Stimulated activated memory B cell treated with anti-CD40 and anti-IgM and Interleukin-4, amounts not matched to agents 10 μg/mL and 1 μg/mL and 100 μg/mL, for 72 hours (primary cell): ENCODE measurements around the gene SMPX.
A peak's percentile ranks its signal among the peaks of the same experiment; 100 is the strongest.
"Not testable (repeated sequence)": the region's sequence is repeated elsewhere in the genome, so short reads cannot be mapped to it uniquely, and the experiment has no call there.

Source experiments
- ATAC-seq: fragments of 150-1000 bp; cut with Tn5 transposase; 2 replicates; pipeline ENCODE4 v1.10.0; 2021
- H3K27ac Mint-ChIP-seq: one replicate; pipeline ENCODE4 v1.8.0; 2022; ENCODE audit warnings: mild to moderate bottlenecking, mixed read lengths
- H3K27me3 Mint-ChIP-seq: one replicate; pipeline ENCODE4 v1.8.0; 2022; ENCODE audit warnings: mixed read lengths
- H3K36me3 Mint-ChIP-seq: one replicate; pipeline ENCODE4 v1.8.0; 2022; ENCODE audit warnings: mixed read lengths
- H3K4me1 Mint-ChIP-seq: one replicate; pipeline ENCODE4 v1.8.0; 2022; ENCODE audit warnings: mixed read lengths
- H3K4me3 Mint-ChIP-seq: one replicate; pipeline ENCODE4 v1.8.0; 2022; ENCODE audit warnings: mild to moderate bottlenecking, moderate library complexity, mixed read lengths
- H3K9me3 Mint-ChIP-seq: one replicate; pipeline ENCODE4 v1.8.0; 2022; ENCODE audit warnings: mixed read lengths

The SMPX gene

DNA sequence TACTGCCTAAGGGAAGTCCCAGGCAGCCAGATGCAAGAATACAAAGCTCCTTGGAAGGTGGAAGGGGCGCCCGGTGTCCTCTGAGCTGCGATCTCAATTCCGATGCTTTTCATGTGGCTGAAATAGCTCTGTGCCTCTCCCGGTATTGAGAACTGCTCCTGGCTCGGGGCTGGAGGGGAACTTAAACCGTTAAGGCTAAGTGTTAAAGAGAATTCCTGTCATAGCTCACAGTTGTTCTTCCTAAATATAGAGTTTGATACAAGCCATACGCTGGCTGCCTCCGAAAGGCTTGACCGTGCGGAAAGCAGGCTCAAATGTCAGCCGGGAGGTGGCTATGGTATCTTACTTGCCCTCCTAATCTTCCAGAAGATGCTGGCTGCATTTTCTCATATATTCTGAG, at the start of gene SMPX:
SMPX (minus strand) TSS at position 157 of the 400 bp plus-strand sequence. CDS start 3,826 bp downstream, outside the sequence.
- no peaks in the 10 kb centered on the region for H3K36me3 Mint-ChIP-seq

DNA sequence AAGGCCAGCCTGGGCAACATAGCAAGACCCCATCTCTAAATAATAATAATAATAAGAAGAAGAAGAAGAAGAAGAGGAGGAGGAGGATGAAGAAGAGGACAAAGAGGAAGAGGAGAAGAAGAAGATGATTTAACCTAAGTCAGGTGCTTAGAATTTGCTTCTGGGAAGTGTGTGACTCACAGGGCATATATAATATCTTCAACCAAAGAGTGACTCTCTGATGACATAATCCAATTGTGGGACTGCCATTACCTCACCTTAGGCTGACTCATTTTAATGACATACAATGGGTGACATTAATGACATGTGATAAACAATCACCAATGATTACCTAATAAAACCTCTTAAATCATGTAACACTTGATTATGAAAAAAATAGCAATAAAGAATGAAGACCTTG, 48.8 kb upstream of the SMPX start:
- H3K27me3 Mint-ChIP-seq = no peaks in the 10 kb centered on the region
- H3K27ac Mint-ChIP-seq = no peak overlapping the region
- no peak for ATAC-seq
- no peaks in the 10 kb centered on the region for H3K9me3 Mint-ChIP-seq
- H3K36me3 Mint-ChIP-seq = no peaks in the 10 kb centered on the region
- no peak overlapping the region for H3K4me3 Mint-ChIP-seq
- H3K4me1 Mint-ChIP-seq = no peaks in the 10 kb centered on the region

More for the DNA sequence above, at the start of gene SMPX:
- Mint-ChIP-seq H3K4me1 (no peaks in the 10 kb centered on the region), H3K27ac (no peak within 1 kb of the TSS), H3K27me3 (no peaks in the 10 kb centered on the region), H3K9me3 (no peaks in the 10 kb centered on the region), H3K4me3 (no peak within 1 kb of the TSS)
- ATAC-seq = no peak

- H3K27ac Mint-ChIP-seq = no peak overlapping the region
- H3K4me3 Mint-ChIP-seq = no peak overlapping the region
- no peaks in the 10 kb centered on the region for H3K36me3 Mint-ChIP-seq
- no peaks in the 10 kb centered on the region for H3K4me1 Mint-ChIP-seq
- no peak for ATAC-seq
- H3K27me3 Mint-ChIP-seq = no peaks in the 10 kb centered on the region
- no peaks in the 10 kb centered on the region for H3K9me3 Mint-ChIP-seq
Measured at GRCh38 chrX:21802839-21803238, 44.9 kb upstream of the SMPX start.

DNA sequence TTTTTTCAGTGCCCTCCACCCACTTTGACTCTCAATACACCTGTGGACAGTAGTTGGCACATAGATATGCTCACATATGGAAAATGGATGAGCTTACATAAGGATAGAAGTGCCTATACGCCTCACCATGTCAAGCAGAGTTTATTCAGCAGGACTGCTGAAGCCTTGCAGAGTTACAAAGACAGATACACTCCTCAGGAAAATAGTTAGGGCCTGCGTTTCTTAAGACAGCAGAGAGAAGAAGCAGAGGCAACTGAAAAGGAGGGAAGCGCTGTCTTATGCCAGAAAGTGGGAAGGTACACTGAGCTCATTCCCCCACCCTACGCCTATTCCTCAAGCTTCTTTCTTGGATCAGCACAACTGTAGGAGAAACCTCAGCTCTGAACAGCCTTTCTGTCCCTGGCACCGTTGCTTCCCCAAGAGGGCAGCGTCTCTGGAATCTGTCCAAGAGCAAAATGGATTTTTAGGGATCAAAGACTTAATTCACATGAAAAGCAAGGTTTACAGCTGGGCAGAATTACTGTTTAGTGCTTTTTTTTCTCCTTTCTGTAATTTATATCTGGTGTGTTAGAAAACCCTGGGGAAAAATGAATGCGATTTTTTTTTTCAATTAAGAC, 44.2 kb upstream of the SMPX start:
- ATAC-seq = no peak
- Mint-ChIP-seq H3K27me3 (no peaks in the 10 kb centered on the region), H3K9me3 (no peaks in the 10 kb centered on the region)

GRCh38 chrX:21800344-21800770, 42.4 kb upstream of the SMPX start:
- no peaks in the 10 kb centered on the region for H3K36me3 Mint-ChIP-seq
- no peaks in the 10 kb centered on the region for H3K4me1 Mint-ChIP-seq
- H3K4me3 Mint-ChIP-seq = no peak overlapping the region
- no peaks in the 10 kb centered on the region for H3K9me3 Mint-ChIP-seq
- no peak for ATAC-seq
- no peaks in the 10 kb centered on the region for H3K27me3 Mint-ChIP-seq
- H3K27ac Mint-ChIP-seq = no peak overlapping the region

More for the DNA sequence above, 44.2 kb upstream of the SMPX start:
- Mint-ChIP-seq H3K27ac (no peak overlapping the region), H3K4me3 (no peak overlapping the region), H3K4me1 (no peaks in the 10 kb centered on the region), H3K36me3 (no peaks in the 10 kb centered on the region)

DNA sequence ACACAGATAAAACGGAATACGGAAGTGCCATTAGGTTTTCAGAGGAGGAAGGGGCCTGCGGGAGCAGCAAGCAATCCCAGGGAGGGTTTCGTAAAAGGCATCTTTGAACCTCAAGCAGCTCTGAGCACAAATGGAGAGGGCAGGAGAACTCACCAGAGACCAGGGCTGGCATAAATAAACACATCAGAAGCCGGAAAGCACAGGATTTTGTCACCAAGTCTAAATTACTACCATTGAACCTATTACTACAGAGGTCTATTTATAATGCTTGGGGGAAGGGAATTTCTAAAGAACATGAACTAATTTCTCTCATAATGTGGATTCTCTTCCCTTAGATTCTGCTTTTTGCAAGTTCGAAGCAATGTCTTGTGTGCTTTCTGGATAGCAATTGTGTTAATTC, 41.9 kb upstream of the SMPX start:
- Mint-ChIP-seq H3K4me3 (no peak overlapping the region), H3K36me3 (no peaks in the 10 kb centered on the region), H3K27ac (no peak overlapping the region), H3K27me3 (no peaks in the 10 kb centered on the region), H3K4me1 (no peaks in the 10 kb centered on the region), H3K9me3 (no peaks in the 10 kb centered on the region)
- no peak for ATAC-seq

GRCh38 chrX:21798677-21799219, 40.8 kb upstream of the SMPX start:
- H3K4me3 Mint-ChIP-seq = no peak overlapping the region
- no peaks in the 10 kb centered on the region for H3K9me3 Mint-ChIP-seq
- H3K36me3 Mint-ChIP-seq = no peaks in the 10 kb centered on the region
- no peak overlapping the region for H3K27ac Mint-ChIP-seq
- H3K4me1 Mint-ChIP-seq = no peaks in the 10 kb centered on the region
- peak; percentile 34 for ATAC-seq
- no peaks in the 10 kb centered on the region for H3K27me3 Mint-ChIP-seq

GRCh38 chrX:21781976-21782375, 24.1 kb upstream of the SMPX start:
- H3K9me3 Mint-ChIP-seq = no peaks in the 10 kb centered on the region
- ATAC-seq = no peak
- H3K27me3 Mint-ChIP-seq = peaks cover 12% of the 10 kb centered on the region

DNA sequence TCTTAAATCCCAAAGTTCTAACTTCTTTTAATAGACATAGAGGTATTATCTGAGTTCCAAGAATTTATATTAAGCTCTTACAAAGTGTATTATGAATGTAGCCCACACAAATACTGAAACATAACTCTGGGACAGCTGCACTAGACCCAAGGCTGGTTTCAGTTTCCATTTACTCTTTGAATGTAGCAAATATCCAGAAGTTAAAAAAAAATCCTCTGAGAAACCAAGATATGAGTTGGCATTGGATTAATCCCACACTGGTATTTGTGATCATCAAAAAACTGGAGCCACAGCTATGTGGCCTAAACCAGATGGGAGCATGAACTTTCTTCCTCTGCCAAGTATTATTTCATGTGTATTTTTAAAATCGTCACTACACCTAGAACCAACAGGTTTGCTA, 23.6 kb upstream of the SMPX start:
- no peak overlapping the region for H3K27ac Mint-ChIP-seq
- no peaks in the 10 kb centered on the region for H3K36me3 Mint-ChIP-seq
- H3K27me3 Mint-ChIP-seq = peaks cover 10% of the 10 kb centered on the region
- H3K9me3 Mint-ChIP-seq = no peaks in the 10 kb centered on the region
- no peak for ATAC-seq
- no peaks in the 10 kb centered on the region for H3K4me1 Mint-ChIP-seq
- H3K4me3 Mint-ChIP-seq = no peak overlapping the region

More at GRCh38 chrX:21781976-21782375, 24.1 kb upstream of the SMPX start:
- H3K4me1 Mint-ChIP-seq = no peaks in the 10 kb centered on the region
- H3K36me3 Mint-ChIP-seq = no peaks in the 10 kb centered on the region
- no peak overlapping the region for H3K4me3 Mint-ChIP-seq
- H3K27ac Mint-ChIP-seq = no peak overlapping the region

GRCh38 chrX:21779095-21779494, 21.2 kb upstream of the SMPX start:
- H3K27me3 Mint-ChIP-seq = no peaks in the 10 kb centered on the region
- no peaks in the 10 kb centered on the region for H3K36me3 Mint-ChIP-seq
- no peak overlapping the region for H3K4me3 Mint-ChIP-seq
- no peak for ATAC-seq
- H3K27ac Mint-ChIP-seq = no peak overlapping the region
- H3K9me3 Mint-ChIP-seq = no peaks in the 10 kb centered on the region
- no peaks in the 10 kb centered on the region for H3K4me1 Mint-ChIP-seq

- Mint-ChIP-seq H3K36me3 (no peaks in the 10 kb centered on the region), H3K4me1 (no peaks in the 10 kb centered on the region), H3K27ac (no peak overlapping the region), H3K27me3 (no peaks in the 10 kb centered on the region), H3K9me3 (no peaks in the 10 kb centered on the region), H3K4me3 (no peak overlapping the region)
- ATAC-seq = no peak
Measured at GRCh38 chrX:21778236-21778635, 20.3 kb upstream of the SMPX start.

GRCh38 chrX:21775128-21775527, 17.2 kb upstream of the SMPX start:
- not testable (repeated sequence) for H3K9me3 Mint-ChIP-seq, H3K36me3 Mint-ChIP-seq, H3K27ac Mint-ChIP-seq, H3K4me3 Mint-ChIP-seq, ATAC-seq, H3K4me1 Mint-ChIP-seq, H3K27me3 Mint-ChIP-seq

DNA sequence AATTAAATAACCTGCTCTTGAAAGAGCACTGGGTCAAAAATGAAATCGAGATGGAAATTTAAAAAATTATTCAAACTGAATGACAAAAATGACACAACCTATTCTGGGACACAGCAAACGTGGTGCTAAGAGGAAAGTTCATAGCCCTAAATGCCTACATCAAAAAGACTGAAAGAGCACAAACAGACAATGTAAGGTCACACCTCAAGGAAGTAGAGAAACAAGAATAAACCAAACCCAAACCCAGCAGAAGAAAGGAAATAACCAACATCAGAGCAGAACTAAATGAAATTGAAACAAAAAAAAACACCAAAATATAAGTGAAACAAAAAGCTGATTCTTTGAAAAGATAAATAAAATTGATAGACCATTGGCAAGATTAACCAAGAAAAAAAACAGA, 15.1 kb upstream of the SMPX start:
- H3K9me3 Mint-ChIP-seq, H3K4me1 Mint-ChIP-seq, ATAC-seq, H3K36me3 Mint-ChIP-seq, H3K4me3 Mint-ChIP-seq, H3K27me3 Mint-ChIP-seq, H3K27ac Mint-ChIP-seq: not testable (repeated sequence)

DNA sequence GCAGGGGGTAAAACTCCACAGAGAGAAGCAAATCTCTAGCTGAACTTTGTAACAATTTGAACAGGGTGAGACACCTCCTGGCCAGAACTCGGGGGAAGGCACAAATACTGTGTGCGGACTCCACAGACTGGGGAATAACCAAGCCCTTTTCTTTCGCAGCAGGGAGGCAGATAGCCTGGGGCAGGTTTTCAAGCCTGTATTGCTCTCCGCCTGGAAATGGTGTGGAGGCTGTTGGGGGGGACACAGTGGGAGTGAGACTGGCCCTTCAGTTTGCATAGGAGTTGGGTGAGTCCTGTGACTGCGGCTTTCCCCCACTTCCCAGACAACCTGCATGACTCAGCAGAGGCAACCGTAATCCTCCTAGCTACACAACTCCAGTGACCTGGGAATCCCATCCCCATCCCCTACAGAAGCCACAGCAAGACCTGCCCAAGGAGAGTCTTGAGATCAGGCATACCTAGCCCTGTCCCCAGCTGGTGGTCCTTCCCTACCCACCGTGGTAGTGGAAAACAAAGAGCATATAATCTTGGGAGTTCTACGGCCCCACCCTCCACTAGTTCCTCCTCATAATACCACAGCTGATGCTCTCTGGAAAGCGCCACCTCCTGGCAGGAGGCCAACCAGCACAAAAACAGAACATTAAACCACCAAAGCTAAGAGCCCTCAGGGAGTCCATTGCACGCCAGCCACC, 12.9 kb upstream of the SMPX start:
- Mint-ChIP-seq H3K27me3 (peaks cover 12% of the 10 kb centered on the region), H3K27ac (no peak overlapping the region), H3K4me1 (no peaks in the 10 kb centered on the region), H3K4me3 (no peak overlapping the region), H3K36me3 (peaks cover 6% of the 10 kb centered on the region), H3K9me3 (no peaks in the 10 kb centered on the region)
- no peak for ATAC-seq

DNA sequence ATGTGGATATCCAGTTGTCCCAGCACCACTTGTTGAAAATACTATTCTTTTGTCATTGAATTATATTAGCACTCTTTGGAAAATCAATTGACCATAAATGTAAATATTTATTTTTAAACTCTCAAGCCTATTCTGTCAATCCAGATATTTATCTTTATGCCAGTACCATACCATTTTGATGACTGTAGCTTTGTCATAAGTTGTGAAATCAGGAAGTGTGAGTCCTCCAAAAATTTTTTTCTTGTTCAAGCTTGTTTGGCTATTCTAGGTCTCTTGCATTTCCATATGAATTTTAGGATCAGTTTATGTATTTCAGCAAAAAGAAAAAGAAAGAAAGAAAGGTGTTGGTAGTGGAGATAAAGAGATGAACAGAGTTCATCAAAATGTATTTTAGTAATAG, 8.2 kb upstream of the SMPX start:
- Mint-ChIP-seq H3K27me3 (peaks cover 12% of the 10 kb centered on the region), H3K4me1 (no peaks in the 10 kb centered on the region), H3K4me3 (no peak overlapping the region), H3K36me3 (peaks cover 6% of the 10 kb centered on the region), H3K9me3 (no peaks in the 10 kb centered on the region), H3K27ac (no peak overlapping the region)
- ATAC-seq = no peak

- no peaks in the 10 kb centered on the region for H3K9me3 Mint-ChIP-seq
- peaks cover 12% of the 10 kb centered on the region for H3K27me3 Mint-ChIP-seq
- H3K36me3 Mint-ChIP-seq = peaks cover 6% of the 10 kb centered on the region
- no peak for ATAC-seq
- no peaks in the 10 kb centered on the region for H3K4me1 Mint-ChIP-seq
- H3K27ac Mint-ChIP-seq = no peak overlapping the region
- H3K4me3 Mint-ChIP-seq = no peak overlapping the region
Measured at GRCh38 chrX:21764008-21764407, 6.1 kb upstream of the SMPX start.
